Measurements from ENCODE around the gene RSRC1.
"Not testable (repeated sequence)": the region's sequence is repeated elsewhere in the genome, so short reads cannot be mapped to it uniquely, and the experiment has no call there.

Gene RSRC1

GRCh38 chr3:158337110-158337509, 227.2 kb downstream of the RSRC1 start:
- no peak for DNase-seq

DNA sequence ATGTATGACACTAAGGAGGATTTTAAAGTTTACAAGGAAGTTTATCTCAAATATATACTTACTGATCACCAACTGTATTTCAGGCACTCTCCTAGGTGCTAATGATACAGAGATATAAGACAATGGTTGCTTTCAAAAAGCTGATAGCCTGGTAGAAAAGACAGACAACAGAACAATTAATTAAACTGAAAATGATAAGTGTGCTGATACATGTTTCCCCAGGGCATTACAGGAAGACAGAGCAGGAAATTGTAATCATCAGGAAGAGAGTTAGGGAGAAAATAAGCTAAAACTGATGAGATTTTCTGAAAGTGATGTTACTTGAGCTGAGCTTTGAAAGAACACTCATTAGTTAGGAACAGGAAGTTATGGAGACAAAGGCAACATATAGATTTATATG, 229.7 kb downstream of the RSRC1 start:
- no peak for DNase-seq

DNA sequence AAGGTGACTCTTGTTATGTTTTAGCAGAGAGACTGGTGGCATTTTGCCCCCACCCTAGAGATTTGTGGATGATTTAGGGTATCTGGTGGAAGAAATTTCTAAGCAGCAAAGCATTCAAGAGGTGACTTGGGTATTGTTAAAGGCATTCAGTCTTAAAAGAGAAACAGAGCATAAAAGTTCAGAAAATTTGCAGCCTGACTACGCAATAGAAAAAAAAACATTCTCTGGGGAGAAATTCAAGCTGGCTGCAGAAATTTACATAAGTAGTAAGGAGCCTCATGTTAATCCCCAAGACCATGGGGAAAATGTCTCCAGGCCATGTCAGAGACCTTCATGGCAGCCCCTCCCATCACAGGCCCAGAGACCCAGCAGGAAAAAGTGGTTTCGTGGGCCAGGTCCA, 231.1 kb downstream of the RSRC1 start:
- DNase-seq = not testable (repeated sequence)

- no peak for DNase-seq
Observed at GRCh38 chr3:158347966-158348365, 238.1 kb downstream of the RSRC1 start.

GRCh38 chr3:158350971-158351370, 241.1 kb downstream of the RSRC1 start:
- DNase-seq = no peak

DNA sequence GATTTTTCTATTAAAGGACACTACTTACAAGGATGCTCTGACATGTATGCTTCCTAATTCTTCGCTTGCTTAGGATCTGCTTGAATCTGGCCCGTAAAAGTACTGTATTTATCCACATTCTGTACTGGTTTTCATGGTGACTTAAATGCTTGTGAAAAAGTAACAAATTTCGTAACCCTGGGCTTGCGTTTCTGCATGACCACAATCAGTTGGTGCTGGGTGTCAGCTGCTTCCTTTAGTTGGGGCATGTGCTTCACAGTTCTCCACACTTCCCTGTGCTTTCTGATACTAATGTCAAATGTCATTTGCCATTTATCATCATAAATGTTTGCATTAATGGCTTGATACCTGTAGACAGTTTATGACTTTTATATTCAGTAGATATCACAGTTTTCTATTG, 242.7 kb downstream of the RSRC1 start:
- DNase-seq = peak; percentile 20

DNA sequence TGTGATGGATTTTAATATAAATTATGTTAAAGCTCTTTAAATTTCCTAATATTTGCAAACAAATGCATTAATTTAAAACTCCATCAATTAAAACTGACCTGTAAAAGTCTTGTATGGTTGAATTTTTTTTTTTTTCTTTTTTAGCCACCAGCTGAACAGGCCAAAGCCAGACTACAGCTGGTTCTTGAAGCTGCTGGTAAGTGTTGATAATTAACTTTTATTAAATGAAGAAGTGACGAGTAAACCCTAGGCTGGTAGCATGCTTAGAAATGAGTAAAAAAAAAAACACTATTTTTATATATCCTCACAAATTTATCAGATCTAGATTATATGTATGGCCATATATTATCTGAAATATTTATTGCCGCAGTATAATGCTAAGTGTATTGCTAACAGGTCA, 244.8 kb downstream of the RSRC1 start:
- DNase-seq = no peak

- no peak for DNase-seq
Observed at GRCh38 chr3:158355623-158356588, 246.0 kb downstream of the RSRC1 start.

GRCh38 chr3:158359339-158359738, 249.4 kb downstream of the RSRC1 start:
- DNase-seq = no peak

DNA sequence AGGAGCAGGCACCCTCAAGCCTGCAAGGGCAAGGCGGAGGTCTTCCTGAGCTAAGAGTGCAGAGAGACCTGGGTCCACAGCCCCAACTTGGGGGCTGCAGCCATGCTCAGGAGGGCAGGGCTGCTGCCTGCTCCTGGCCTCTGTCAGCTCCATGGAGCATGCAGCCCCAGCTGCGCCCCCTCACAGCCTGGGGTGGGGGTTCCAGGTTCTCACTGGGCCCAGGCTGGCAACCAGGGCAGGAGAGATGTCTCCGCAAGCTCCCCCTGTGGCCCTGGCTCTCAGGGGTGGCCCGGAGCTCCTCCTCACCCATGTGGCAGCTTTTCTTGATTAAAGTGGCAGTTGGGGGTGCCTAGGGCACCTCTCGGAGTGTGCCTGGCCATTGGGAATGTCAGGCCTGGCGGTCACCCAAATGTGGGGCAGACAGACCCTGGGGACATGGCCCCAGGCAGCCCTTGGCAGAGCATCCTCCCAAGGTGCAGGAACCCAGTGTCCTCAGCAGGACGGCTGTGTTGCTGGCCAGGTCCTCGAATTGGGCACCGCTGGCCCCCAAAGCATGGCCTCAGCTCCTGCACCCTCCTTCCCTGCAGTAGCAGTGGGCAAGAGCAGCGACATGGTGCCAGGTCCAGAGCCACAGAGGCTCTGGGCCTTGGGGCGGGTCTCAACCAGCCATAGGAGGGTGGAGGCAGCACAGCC, 251.0 kb downstream of the RSRC1 start:
- DNase-seq = no peak

DNA sequence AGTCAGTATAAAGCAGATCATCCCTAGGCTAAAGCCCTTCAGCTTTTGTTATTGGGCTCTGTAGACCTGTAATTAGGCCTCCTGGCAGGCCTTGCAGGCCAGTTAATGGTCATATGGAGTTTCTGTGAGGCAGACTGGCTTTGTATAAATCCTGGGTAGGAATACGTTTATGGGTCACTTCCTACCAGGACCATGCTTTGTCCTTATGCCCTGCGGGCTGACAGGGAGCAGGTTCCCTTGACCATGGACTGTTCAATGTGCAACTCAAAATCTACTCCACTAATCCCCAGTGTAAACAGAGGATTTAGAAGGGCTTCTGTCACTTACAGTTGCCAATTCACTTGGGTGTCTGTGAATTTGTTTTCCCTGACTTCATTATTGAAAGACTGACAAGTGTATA, 258.4 kb downstream of the RSRC1 start:
- DNase-seq = no peak

GRCh38 chr3:158369279-158369678, 259.4 kb downstream of the RSRC1 start:
- no peak for DNase-seq

- no peak for DNase-seq
Observed at GRCh38 chr3:158379517-158379916, 269.6 kb downstream of the RSRC1 start.

GRCh38 chr3:158381262-158381868, 271.5 kb downstream of the RSRC1 start:
- DNase-seq = no peak

GRCh38 chr3:158382479-158382878, 272.6 kb downstream of the RSRC1 start:
- no peak for DNase-seq

DNA sequence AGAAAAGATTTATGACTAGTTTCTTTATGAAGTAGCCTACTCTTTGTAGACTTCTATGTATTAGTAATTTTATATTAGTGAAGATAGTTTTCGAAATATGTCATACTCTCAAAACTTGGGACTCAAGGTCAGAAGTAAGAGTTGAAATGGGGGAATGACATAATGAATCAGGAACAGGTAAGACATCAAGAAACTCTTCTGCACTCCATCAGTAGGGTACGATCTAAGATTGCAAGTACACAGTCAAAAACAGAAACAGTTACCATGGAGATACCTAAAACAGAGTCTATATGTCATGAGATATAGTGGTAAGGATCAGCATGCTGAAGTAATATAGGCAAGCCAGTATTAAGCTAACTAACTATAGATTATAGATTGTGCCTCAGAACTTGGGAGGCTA, 274.1 kb downstream of the RSRC1 start:
- DNase-seq = no peak

- no peak for DNase-seq
Observed at GRCh38 chr3:158395421-158395820, 285.5 kb downstream of the RSRC1 start.

DNA sequence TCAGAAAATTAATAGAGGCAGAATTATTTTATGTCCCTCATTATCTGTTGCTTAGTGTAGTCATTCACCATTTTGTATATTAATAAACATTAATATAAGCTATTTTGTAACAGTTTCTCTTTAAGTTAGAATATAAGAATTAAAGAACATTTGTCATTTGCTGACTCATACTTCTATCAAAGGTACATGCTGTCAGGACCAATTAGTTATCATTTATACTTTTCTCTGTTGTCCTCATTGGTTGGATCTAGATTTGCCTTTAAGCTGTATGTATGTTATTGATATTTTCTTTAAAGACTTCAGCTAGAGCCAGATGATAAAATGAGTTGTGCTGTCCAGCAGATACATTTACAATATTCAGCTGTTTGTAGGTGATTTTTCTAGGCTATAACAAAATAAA, 292.7 kb downstream of the RSRC1 start:
- no peak for DNase-seq

- no peak for DNase-seq
Observed at GRCh38 chr3:158403013-158403412, 293.1 kb downstream of the RSRC1 start.

DNA sequence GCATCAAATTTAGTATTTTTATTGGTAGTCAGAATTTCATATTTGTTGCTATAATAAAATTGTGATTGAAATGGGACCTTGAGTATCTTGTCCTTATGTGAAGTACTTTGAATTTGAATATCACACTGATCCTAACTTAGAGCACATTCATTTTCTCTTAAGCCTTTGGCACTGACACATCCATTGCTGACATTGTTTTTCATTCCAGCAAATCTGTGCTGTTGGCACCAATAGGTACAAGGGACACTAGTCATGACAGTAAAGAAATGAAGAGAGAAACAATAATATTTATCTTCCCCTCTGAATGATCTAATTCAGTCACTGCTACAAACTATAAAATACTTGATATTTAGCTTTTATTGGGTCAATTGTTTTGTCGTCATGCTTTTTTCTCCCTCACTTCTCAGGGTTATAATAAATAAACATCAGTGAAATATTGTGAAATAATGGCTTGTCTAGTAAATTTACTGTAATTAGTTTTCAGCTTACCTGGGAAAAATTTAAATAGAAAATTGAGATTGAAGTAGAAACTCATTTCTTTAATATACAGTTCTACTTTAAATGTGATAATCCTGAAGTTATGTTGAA, 294.3 kb downstream of the RSRC1 start:
- no peak for DNase-seq

- DNase-seq = no peak
Observed at GRCh38 chr3:158405507-158405906, 295.6 kb downstream of the RSRC1 start.

DNA sequence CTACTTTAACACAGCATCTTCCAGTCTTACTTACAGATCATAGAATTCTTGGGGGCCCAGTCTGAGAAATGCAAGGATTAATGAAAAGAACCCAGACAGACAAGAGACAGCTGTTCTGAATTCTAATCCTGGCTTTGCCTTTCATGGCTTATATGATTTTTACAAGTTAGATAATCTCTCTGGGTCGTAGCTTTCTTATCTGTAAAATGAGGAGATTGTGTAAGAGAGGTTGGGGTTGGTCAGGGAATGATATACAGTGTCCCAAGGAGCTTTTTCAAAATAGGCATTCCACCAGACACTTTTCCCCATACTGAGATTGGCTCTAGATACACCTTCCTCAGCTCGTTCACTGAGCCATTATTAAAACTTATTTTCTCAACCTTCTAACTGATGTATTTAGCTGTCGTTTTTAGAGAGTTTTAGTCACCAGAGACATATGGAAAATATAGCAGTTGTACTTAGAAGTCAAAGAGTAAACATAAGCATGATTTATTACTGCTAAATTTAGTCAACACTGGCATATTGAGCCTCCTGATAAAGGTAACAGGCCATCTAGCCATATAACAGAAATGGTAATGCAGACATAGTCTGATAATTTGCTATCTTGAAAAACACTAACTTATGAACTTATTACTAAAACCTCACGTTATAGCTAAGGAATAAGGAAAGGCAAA, 298.1 kb downstream of the RSRC1 start:
- DNase-seq = no peak

- DNase-seq = not testable (repeated sequence)
Observed at GRCh38 chr3:158408518-158408897, 298.6 kb downstream of the RSRC1 start.
